Panc1 (cell line): Measurements from ENCODE around the gene ADCYAP1R1.

ENCODE experiments used
- CTCF ChIP-seq: fragments of 450-650 bp; IDR thresholded peaks from 2 replicates; pipeline ENCODE4 v1.5.1; 2017; ENCODE audit warnings: mild to moderate bottlenecking
- POLR2AphosphoS5 ChIP-seq: IDR thresholded peaks from 2 replicates; pipeline ENCODE4 v1.6.1; 2012; ENCODE audit warnings: mild to moderate bottlenecking, low read depth, low read length, moderate library complexity
- TCF7L2 ChIP-seq: IDR thresholded peaks from 2 replicates; pipeline ENCODE4 v1.6.1; 2011; ENCODE audit warnings: mild to moderate bottlenecking, low read depth, low read length, inconsistent platforms

GRCh38 chr7:31121601-31122000 is 69.5 kb downstream of the ADCYAP1R1 start:
- TF ChIP-seq CTCF (no peak), POLR2AphosphoS5 (no peak), TCF7L2 (no peak)
